ENCODE data around the gene UTRN. TPM values are rescaled to one million over a fixed set of nuclear protein-coding genes. Genes with fewer than 3 reads are reported as not detected.

Gene UTRN
- total RNA-seq, 1 experiment from 2014 or later, result 79.7 TPM

DNA sequence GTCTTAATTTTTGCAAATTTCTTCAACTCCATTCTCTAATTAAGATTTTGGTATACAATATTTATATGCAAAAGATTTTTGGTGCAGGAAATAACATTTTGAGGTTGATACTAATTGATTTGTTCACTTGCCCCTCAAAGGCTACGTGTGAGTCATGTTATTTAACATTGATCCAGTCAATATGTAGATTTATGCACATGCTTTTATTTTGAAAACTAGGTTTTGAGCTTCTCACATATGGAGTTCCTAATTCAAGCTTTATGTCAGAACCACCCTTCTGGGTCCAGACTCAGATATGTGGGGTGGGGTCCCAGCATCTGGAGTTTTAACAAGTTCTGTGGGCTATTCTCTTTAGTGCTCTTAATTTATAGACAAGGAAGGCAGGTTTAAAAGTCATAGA is 13.8 kb downstream of the UTRN start:
- no peak overlapping the region for H4K5ac ChIP-seq (ENCODE audit: insufficient read length, low read depth, low read length)
- no peak overlapping the region for H3K4me2 ChIP-seq (ENCODE audit: insufficient read depth, insufficient read length, low read length)
- H2BK20ac ChIP-seq (ENCODE audit: low read depth, low read length, poor library complexity, severe bottlenecking), result no peak overlapping the region
- H2BK15ac ChIP-seq (ENCODE audit: low read depth, low read length), result no peak overlapping the region
- H3K4me1 Mint-ChIP-seq, result peaks cover 11 to 14% of the 10 kb centered on the region in 2 experiments
- no peaks in the 10 kb centered on the region for H3K23me2 ChIP-seq (ENCODE audit: insufficient read length, low read depth, low read length, poor library complexity, severe bottlenecking)
- no peak overlapping the region for H2AFZ ChIP-seq (ENCODE audit: low read length)
- H3K56ac ChIP-seq (ENCODE audit: insufficient read length, low read depth, low read length), result no peak overlapping the region
- no peak overlapping the region for H3K27ac ChIP-seq (ENCODE audit: insufficient read length, low read depth, low read length)
- no peak for DNase-seq
- H3T11ph ChIP-seq (ENCODE audit: low read length), result no peak overlapping the region
- no peak overlapping the region for H3K4me3 Mint-ChIP-seq
- no peaks in the 10 kb centered on the region for H3K27me3 Mint-ChIP-seq (ENCODE audit: low read depth)
- H3K14ac ChIP-seq (ENCODE audit: insufficient read depth, low read length), result no peak overlapping the region
- H3K9ac ChIP-seq (ENCODE audit: extremely low read depth, insufficient read length, low read length), result no peak overlapping the region
- H3K23ac ChIP-seq (ENCODE audit: insufficient read length, low read depth, low read length), result no peak overlapping the region
- no peaks in the 10 kb centered on the region for H4K20me1 ChIP-seq (ENCODE audit: control insufficient read depth, insufficient read depth, insufficient read length)
- H3K4ac ChIP-seq (ENCODE audit: low read depth, low read length), result no peak overlapping the region
- no peak overlapping the region for H2BK5ac ChIP-seq (ENCODE audit: insufficient read length, low read length)
- no peak overlapping the region for H2BK120ac ChIP-seq (ENCODE audit: low read depth, low read length, poor library complexity, severe bottlenecking)
- no peak overlapping the region for H3K27ac Mint-ChIP-seq
- TF ChIP-seq, protein P1, sequence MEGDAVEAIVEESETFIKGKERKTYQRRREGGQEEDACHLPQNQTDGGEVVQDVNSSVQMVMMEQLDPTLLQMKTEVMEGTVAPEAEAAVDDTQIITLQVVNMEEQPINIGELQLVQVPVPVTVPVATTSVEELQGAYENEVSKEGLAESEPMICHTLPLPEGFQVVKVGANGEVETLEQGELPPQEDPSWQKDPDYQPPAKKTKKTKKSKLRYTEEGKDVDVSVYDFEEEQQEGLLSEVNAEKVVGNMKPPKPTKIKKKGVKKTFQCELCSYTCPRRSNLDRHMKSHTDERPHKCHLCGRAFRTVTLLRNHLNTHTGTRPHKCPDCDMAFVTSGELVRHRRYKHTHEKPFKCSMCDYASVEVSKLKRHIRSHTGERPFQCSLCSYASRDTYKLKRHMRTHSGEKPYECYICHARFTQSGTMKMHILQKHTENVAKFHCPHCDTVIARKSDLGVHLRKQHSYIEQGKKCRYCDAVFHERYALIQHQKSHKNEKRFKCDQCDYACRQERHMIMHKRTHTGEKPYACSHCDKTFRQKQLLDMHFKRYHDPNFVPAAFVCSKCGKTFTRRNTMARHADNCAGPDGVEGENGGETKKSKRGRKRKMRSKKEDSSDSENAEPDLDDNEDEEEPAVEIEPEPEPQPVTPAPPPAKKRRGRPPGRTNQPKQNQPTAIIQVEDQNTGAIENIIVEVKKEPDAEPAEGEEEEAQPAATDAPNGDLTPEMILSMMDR (conservative IDR thresholded peaks at IDR 0.05), result no peak
- H3K79me2 ChIP-seq (ENCODE audit: insufficient read depth, low read length), result no peaks in the 10 kb centered on the region
- H3K27me3 ChIP-seq (ENCODE audit: insufficient read depth, low read length), result no peaks in the 10 kb centered on the region
- H4K8ac ChIP-seq (replicated peaks; ENCODE audit: insufficient read length, low read depth, low read length), result no peak overlapping the region
- H2AK5ac ChIP-seq (ENCODE audit: insufficient read length, low read length), result no peak overlapping the region
- H4K91ac ChIP-seq (ENCODE audit: insufficient read length, low read depth, low read length), result no peak overlapping the region
- no peaks in the 10 kb centered on the region for H3K79me1 ChIP-seq (ENCODE audit: insufficient read depth, low read depth, low read length, poor library complexity, severe bottlenecking)
- H3K9me3 Mint-ChIP-seq, result peaks cover 0 to 6% of the 10 kb centered on the region in 2 experiments; a peak in 1 of 5 replicates
- no peak overlapping the region for H2BK12ac ChIP-seq (ENCODE audit: insufficient read length, low read depth, low read length)
- WGBS (ENCODE audit: extremely low coverage, insufficient read length, low lambda C conversion rate), result no CpG with 5 or more reads among the region's 1 CpG
- H3K4me1 ChIP-seq (ENCODE audit: insufficient read depth, low read length), result no peaks in the 10 kb centered on the region; the same call in 1 of the 2 replicates
- no peaks in the 10 kb centered on the region for H3K9me3 ChIP-seq (ENCODE audit: control insufficient read depth, low read depth, low read length)
- H3K18ac ChIP-seq (ENCODE audit: insufficient read length, low read depth, low read length), result no peak overlapping the region
- H3K36me3 Mint-ChIP-seq (ENCODE audit: insufficient read depth in 1 of 3, low read depth in 3 of 3), result peaks cover 20 to 23% (median 22%) of the 10 kb centered on the region in 3 experiments
